OCI-LY3 (cell line): Measurements from ENCODE around the gene PARD3.

Source experiments
- H2AFZ ChIP-seq: fragments of 200-600, 300-600 bp; shearing (Covaris generic); 2 replicates; pipeline ENCODE4 v1.6.0; 2014; ENCODE audit warnings: antibody characterized with exemption, low read depth, low read length
- H3K27ac ChIP-seq: fragments of 200-600, 300-600 bp; sonication (generic); 2 replicates; pipeline ENCODE4 v1.5.1; 2014; ENCODE audit warnings: mild to moderate bottlenecking, low read length, moderate library complexity, mixed read lengths
- H3K27me3 ChIP-seq: fragments of 200-600, 300-600 bp; sonication (generic); 2 replicates; pipeline ENCODE4 v1.6.1; 2014; ENCODE audit warnings: low read depth, low read length, mixed read lengths
- H3K36me3 ChIP-seq: fragments of 200-600, 300-600 bp; sonication (generic); replicated peaks from 2 replicates; pipeline ENCODE3; 2014; ENCODE audit warnings: low read depth, low read length, mixed read lengths
- H3K4me1 ChIP-seq: fragments of 300-600, 200-600 bp; sonication (generic); 2 replicates; pipeline ENCODE4 v1.6.1; 2014; ENCODE audit warnings: low read length, mixed read lengths
- H3K4me2 ChIP-seq: fragments of 200-600, 300-600 bp; sonication (generic); 2 replicates; pipeline ENCODE4 v1.6.1; 2014; ENCODE audit warnings: low read length, mixed read lengths
- H3K4me3 ChIP-seq: fragments of 300-600, 200-600 bp; sonication (generic); 2 replicates; pipeline ENCODE4 v1.5.1; 2014; ENCODE audit warnings: antibody characterized with exemption, mild to moderate bottlenecking, low read length, moderate library complexity
- H3K79me2 ChIP-seq: fragments of 300-600, 200-600 bp; shearing (Covaris generic); 2 replicates; pipeline ENCODE4 v1.6.1; 2014; ENCODE audit warnings: mild to moderate bottlenecking, low read length, mixed read lengths
- H3K9ac ChIP-seq: fragments of 300-600, 200-600 bp; shearing (Covaris generic); 2 replicates; pipeline ENCODE4 v1.6.0; 2014; ENCODE audit warnings: mild to moderate bottlenecking, low read length, moderate library complexity
- H3K9me3 ChIP-seq: fragments of 200-600, 300-600 bp; shearing (Covaris generic); 2 replicates; pipeline ENCODE4 v1.6.1; 2014; ENCODE audit warnings: low read length, mixed read lengths; ENCODE audit not compliant: insufficient read depth
- H4K20me1 ChIP-seq: fragments of 200-600, 300-600 bp; sonication (generic); 2 replicates; pipeline ENCODE4 v1.6.1; 2016; ENCODE audit warnings: low read length, mixed read lengths; ENCODE audit not compliant: insufficient read depth
- CTCF ChIP-seq: fragments of 200-600, 300-600 bp; sonication (generic); IDR thresholded peaks from 2 replicates; pipeline ENCODE4 v1.5.1; 2014; ENCODE audit warnings: antibody characterized with exemption, low read length, low read depth
- EZH2phosphoT487 ChIP-seq: fragments of 200-600 bp; shearing (Covaris generic); IDR thresholded peaks from 2 replicates; pipeline ENCODE4 v1.6.1; 2018; ENCODE audit warnings: antibody characterized with exemption, mixed run types, low read depth

The PARD3 gene

GRCh38 chr10:34262985-34263384 lies 552.1 kb downstream of the PARD3 start:
- Histone ChIP-seq H3K27me3 (no peaks in the 10 kb centered on the region), H3K4me2 (no peak overlapping the region), H3K9ac (no peak overlapping the region), H3K79me2 (no peaks in the 10 kb centered on the region), H3K4me3 (no peak overlapping the region), H2AFZ (no peak overlapping the region), H3K36me3 (no peaks in the 10 kb centered on the region), H4K20me1 (no peaks in the 10 kb centered on the region), H3K4me1 (no peaks in the 10 kb centered on the region), H3K27ac (no peak overlapping the region), H3K9me3 (no peaks in the 10 kb centered on the region)
- TF ChIP-seq EZH2phosphoT487, result no peak
- no peak for TF ChIP-seq CTCF

- H3K27ac ChIP-seq, result no peak overlapping the region
- no peaks in the 10 kb centered on the region for H3K9me3 ChIP-seq
- H3K36me3 ChIP-seq, result no peaks in the 10 kb centered on the region
- H3K27me3 ChIP-seq, result no peaks in the 10 kb centered on the region
- no peak overlapping the region for H2AFZ ChIP-seq
- no peaks in the 10 kb centered on the region for H4K20me1 ChIP-seq
- H3K4me3 ChIP-seq, result no peak overlapping the region
- no peaks in the 10 kb centered on the region for H3K79me2 ChIP-seq
- no peak overlapping the region for H3K9ac ChIP-seq
- H3K4me1 ChIP-seq, result no peaks in the 10 kb centered on the region
- no peak overlapping the region for H3K4me2 ChIP-seq
- no peak for TF ChIP-seq CTCF
- no peak for TF ChIP-seq EZH2phosphoT487
Measured at GRCh38 chr10:34260904-34261303, 554.2 kb downstream of the PARD3 start.

- Histone ChIP-seq H3K4me2 (no peak overlapping the region), H3K4me1 (no peaks in the 10 kb centered on the region), H3K9ac (no peak overlapping the region), H2AFZ (no peak overlapping the region), H3K9me3 (no peaks in the 10 kb centered on the region), H3K79me2 (no peaks in the 10 kb centered on the region), H3K36me3 (no peaks in the 10 kb centered on the region), H3K27ac (no peak overlapping the region), H3K4me3 (no peak overlapping the region), H4K20me1 (no peaks in the 10 kb centered on the region), H3K27me3 (no peaks in the 10 kb centered on the region)
- no peak for TF ChIP-seq CTCF
- TF ChIP-seq EZH2phosphoT487, result no peak
Measured at GRCh38 chr10:34256216-34256615, 558.9 kb downstream of the PARD3 start.

GRCh38 chr10:34255035-34255434 lies 560.1 kb downstream of the PARD3 start:
- H3K79me2 ChIP-seq, result no peaks in the 10 kb centered on the region
- no peak overlapping the region for H3K4me2 ChIP-seq
- no peak overlapping the region for H3K27ac ChIP-seq
- H3K36me3 ChIP-seq, result no peaks in the 10 kb centered on the region
- no peaks in the 10 kb centered on the region for H4K20me1 ChIP-seq
- H3K27me3 ChIP-seq, result no peaks in the 10 kb centered on the region
- no peak overlapping the region for H3K9ac ChIP-seq
- H3K9me3 ChIP-seq, result no peaks in the 10 kb centered on the region
- H2AFZ ChIP-seq, result no peak overlapping the region
- no peak overlapping the region for H3K4me3 ChIP-seq
- H3K4me1 ChIP-seq, result no peaks in the 10 kb centered on the region
- no peak for TF ChIP-seq EZH2phosphoT487
- TF ChIP-seq CTCF, result no peak
